ENCODE results near the gene SIMC1. TPM values are rescaled to one million over a fixed set of nuclear protein-coding genes. Genes with fewer than 3 reads are reported as not detected.

Gene SIMC1
- total RNA-seq, 6 experiments from 2014 or later: 11.1 to 14.2 (median 13.0) TPM

GRCh38 chr5:176366232-176366894, 128.1 kb downstream of the SIMC1 start:
- Mint-ChIP-seq H3K36me3 (ENCODE audit: low read depth) (peaks cover 9% of the 10 kb centered on the region), H3K27ac (peak overlapping the region; percentile 54), H3K4me1 (ENCODE audit: low read depth) (peaks cover 25% of the 10 kb centered on the region), H3K9me3 (no peaks in the 10 kb centered on the region), H3K4me3 (peak overlapping the region; percentile 78), H3K27me3 (ENCODE audit: insufficient read depth) (peaks cover 3% of the 10 kb centered on the region)
- DNase-seq: no peak
- TF ChIP-seq CTCF (IDR thresholded peaks at IDR 0.05): no peak

GRCh38 chr5:176368726-176369125, 130.5 kb downstream of the SIMC1 start:
- no peak for TF ChIP-seq CTCF (IDR thresholded peaks at IDR 0.05)
- Mint-ChIP-seq H3K4me1 (ENCODE audit: low read depth) (peaks cover 17% of the 10 kb centered on the region), H3K4me3 (no peak overlapping the region), H3K9me3 (no peaks in the 10 kb centered on the region), H3K36me3 (ENCODE audit: low read depth) (peaks cover 9% of the 10 kb centered on the region), H3K27me3 (ENCODE audit: insufficient read depth) (peaks cover 3% of the 10 kb centered on the region), H3K27ac (no peak overlapping the region)
- DNase-seq: no peak

- no peaks in the 10 kb centered on the region for H3K9me3 Mint-ChIP-seq
- no peak overlapping the region for H3K27ac Mint-ChIP-seq
- peaks cover 3% of the 10 kb centered on the region for H3K27me3 Mint-ChIP-seq (ENCODE audit: insufficient read depth)
- no peak for TF ChIP-seq CTCF (IDR thresholded peaks at IDR 0.05)
- H3K4me1 Mint-ChIP-seq (ENCODE audit: low read depth): peaks cover 17% of the 10 kb centered on the region
- peaks cover 9% of the 10 kb centered on the region for H3K36me3 Mint-ChIP-seq (ENCODE audit: low read depth)
- DNase-seq: no peak
- no peak overlapping the region for H3K4me3 Mint-ChIP-seq
Observed at GRCh38 chr5:176369934-176370711, 131.9 kb downstream of the SIMC1 start.

- Mint-ChIP-seq H3K4me1 (ENCODE audit: low read depth) (peaks cover 9% of the 10 kb centered on the region), H3K27ac (no peak overlapping the region), H3K4me3 (no peak overlapping the region), H3K9me3 (no peaks in the 10 kb centered on the region), H3K36me3 (ENCODE audit: low read depth) (peaks cover 14% of the 10 kb centered on the region), H3K27me3 (ENCODE audit: insufficient read depth) (peaks cover 3% of the 10 kb centered on the region)
- TF ChIP-seq CTCF (IDR thresholded peaks at IDR 0.05): no peak
- DNase-seq: no peak
Observed at GRCh38 chr5:176371621-176372539, 133.7 kb downstream of the SIMC1 start.

- no peaks in the 10 kb centered on the region for H3K4me1 Mint-ChIP-seq (ENCODE audit: low read depth)
- H3K27ac Mint-ChIP-seq: no peak overlapping the region
- H3K4me3 Mint-ChIP-seq: no peak overlapping the region
- peaks cover 4% of the 10 kb centered on the region; the same call in 1 of the 2 replicates for H3K36me3 Mint-ChIP-seq (ENCODE audit: low read depth)
- DNase-seq: no peak
- peaks cover 1% of the 10 kb centered on the region; the same call in 1 of the 2 replicates for H3K27me3 Mint-ChIP-seq (ENCODE audit: insufficient read depth)
- no peak for TF ChIP-seq CTCF (IDR thresholded peaks at IDR 0.05)
- H3K9me3 Mint-ChIP-seq: no peaks in the 10 kb centered on the region
Observed at GRCh38 chr5:176373100-176373818, 135.0 kb downstream of the SIMC1 start.

Data from HFFc6 (cell line).